H1 (cell line): ENCODE data around the gene ASPG. TPM values are rescaled to one million over a fixed set of nuclear protein-coding genes. Genes with fewer than 3 reads are reported as not detected.

Experiments
- CTCF ChIA-PET: fragments of 300-600 bp; sonication (Branson Sonifier 250); formaldehyde crosslinking; loops from one replicate; lab custom pipeline; 2021; ENCODE audit not compliant: partially characterized antibody; lab: Charles Lee
- POLR2A ChIA-PET: fragments of 300-600 bp; sonication (Branson Sonifier 250); formaldehyde crosslinking; loops from one replicate; lab custom pipeline; 2021; ENCODE audit warnings: inconsistent platforms; ENCODE audit not compliant: partially characterized antibody; lab: Charles Lee
- DNase-seq, 2 experiments: peaks; one replicate each; pipeline versions ENCODE4 v3.0.0 to v3.0.0-alpha.2; 2010 to 2022; ENCODE audit warnings: low spot score in 2 of 2, low read depth in 1 of 2, mixed read lengths in 1 of 2
- FAIRE-seq: peaks from 2 replicates; lab custom pipeline; 2011; peaks lifted over from hg19 to GRCh38; lab: Jason Lieb, UNC
- H2AFZ ChIP-seq: 2 replicates; pipeline ENCODE4 v1.8.1; 2012; ENCODE audit warnings: low read length, inconsistent platforms
- H2AK5ac ChIP-seq: 2 replicates; pipeline ENCODE4 v1.6.1; 2013; ENCODE audit warnings: low read depth, low read length
- H2BK120ac ChIP-seq: replicated peaks from 2 replicates; pipeline ENCODE3; 2013; ENCODE audit warnings: low read depth, low read length, inconsistent platforms
- H2BK12ac ChIP-seq: 2 replicates; pipeline ENCODE4 v1.6.1; 2013; ENCODE audit warnings: low read depth, low read length
- H2BK15ac ChIP-seq: 2 replicates; pipeline ENCODE4 v1.6.1; 2013; ENCODE audit warnings: low read length
- H2BK20ac ChIP-seq: 2 replicates; pipeline ENCODE4 v1.6.1; 2013; ENCODE audit warnings: low read length
- H2BK5ac ChIP-seq: 2 replicates; pipeline ENCODE4 v1.6.1; 2013; ENCODE audit warnings: low read depth, low read length
- H3K14ac ChIP-seq: 2 replicates; pipeline ENCODE4 v1.6.1; 2013; ENCODE audit warnings: inconsistent platforms; ENCODE audit not compliant: insufficient read length
- H3K18ac ChIP-seq: 2 replicates; pipeline ENCODE4 v1.6.1; 2013; ENCODE audit warnings: low read length; ENCODE audit errors: extremely low read depth
- H3K23ac ChIP-seq: 2 replicates; pipeline ENCODE4 v1.6.1; 2013; ENCODE audit warnings: inconsistent platforms; ENCODE audit not compliant: insufficient read length
- H3K23me2 ChIP-seq: 2 replicates; pipeline ENCODE4 v1.6.1; 2013; ENCODE audit warnings: low read depth, low read length
- H3K27ac ChIP-seq: 2 replicates; pipeline ENCODE4 v1.6.1; 2011; ENCODE audit warnings: low read depth, low read length, inconsistent platforms
- H3K27me3 ChIP-seq, 4 experiments: replicated peaks in 1 of 4; 1 replicate in 1 of 4; 2 replicates in 3 of 4; pipeline versions ENCODE4 v1.6.1 to v1.8.1; 2011 to 2013; ENCODE audit warnings: low read length in 3 of 4, mild to moderate bottlenecking in 3 of 4, inconsistent platforms in 2 of 4, mixed read lengths in 2 of 4, moderate library complexity in 1 of 4; ENCODE audit not compliant: control insufficient read depth in 3 of 4, insufficient read depth in 3 of 4; ENCODE audit errors: extremely low read depth in 1 of 4
- H3K36me3 ChIP-seq, 4 experiments: 2 replicates each; pipeline versions ENCODE4 v1.6.1 to v1.8.1; 2011 to 2013; ENCODE audit warnings: mild to moderate bottlenecking in 4 of 4, low read length in 3 of 4, moderate library complexity in 2 of 4, control low read depth in 1 of 4, inconsistent platforms in 1 of 4; ENCODE audit not compliant: insufficient read depth in 4 of 4, control insufficient read depth in 2 of 4
- H3K4ac ChIP-seq: replicated peaks from 2 replicates; pipeline ENCODE3; 2013; ENCODE audit warnings: low read length, low read depth, mixed read lengths, inconsistent platforms; ENCODE audit not compliant: insufficient read length
- H3K4me1 ChIP-seq, 4 experiments: replicated peaks in 1 of 4; 1 replicate in 1 of 4; 2 replicates in 3 of 4; pipeline versions ENCODE4 v1.6.1 to v1.8.1; 2011 to 2013; ENCODE audit warnings: low read length in 3 of 4, inconsistent platforms in 2 of 4, mixed read lengths in 1 of 4; ENCODE audit not compliant: insufficient read depth in 4 of 4, control insufficient read depth in 3 of 4
- H3K4me2 ChIP-seq, 2 experiments: 2 replicates each; pipeline versions ENCODE4 v1.6.1 to v1.8.1; 2011 to 2013; ENCODE audit warnings: low read depth in 2 of 2, low read length in 2 of 2, control low read depth in 1 of 2, inconsistent platforms in 1 of 2, mild to moderate bottlenecking in 1 of 2; ENCODE audit not compliant: insufficient read depth in 1 of 2
- H3K4me3 ChIP-seq, 4 experiments: fragments of 200-600, 300-600 bp in 1 of 4; sonication (generic), shearing (Covaris generic), sonication (Bioruptor Twin) in 1 of 4; 2 replicates each; pipeline versions ENCODE4 v1.5.1 to v1.8.1; 2011 to 2016; ENCODE audit warnings: low read length in 4 of 4, low read depth in 3 of 4, control low read depth in 2 of 4, inconsistent platforms in 2 of 4, mild to moderate bottlenecking in 2 of 4, mixed read lengths in 1 of 4, moderate library complexity in 1 of 4; ENCODE audit not compliant: insufficient read depth in 2 of 4; ENCODE audit errors: extremely low read depth in 1 of 4
- H3K56ac ChIP-seq: replicated peaks from 2 replicates; pipeline ENCODE3; 2013; ENCODE audit warnings: low read depth, mild to moderate bottlenecking, mixed read lengths, low read length, inconsistent platforms; ENCODE audit not compliant: insufficient read length
- H3K79me1 ChIP-seq: 2 replicates; pipeline ENCODE4 v1.6.1; 2013; ENCODE audit warnings: low read depth, low read length, control low read depth
- H3K79me2 ChIP-seq, 2 experiments: 2 replicates each; pipeline versions ENCODE4 v1.6.1 to v1.8.1; 2012 to 2013; ENCODE audit warnings: low read length in 2 of 2, mild to moderate bottlenecking in 2 of 2, inconsistent platforms in 1 of 2; ENCODE audit not compliant: insufficient read depth in 2 of 2, control insufficient read depth in 1 of 2
- H3K9ac ChIP-seq, 4 experiments: replicated peaks in 1 of 4; 1 replicate in 1 of 4; 2 replicates in 3 of 4; pipeline versions ENCODE4 v1.6.1 to v1.8.1; 2011 to 2013; ENCODE audit warnings: low read depth in 3 of 4, low read length in 3 of 4, control low read depth in 2 of 4, mild to moderate bottlenecking in 2 of 4, moderate library complexity in 2 of 4, inconsistent platforms in 1 of 4; ENCODE audit errors: extremely low read depth in 1 of 4
- H3K9me3 ChIP-seq, 2 experiments: 2 replicates each; pipeline versions ENCODE4 v1.6.1 to v1.8.1; 2012 to 2013; ENCODE audit warnings: mild to moderate bottlenecking in 2 of 2, moderate library complexity in 2 of 2, control low read depth in 1 of 2, inconsistent platforms in 1 of 2, low read depth in 1 of 2, low read length in 1 of 2, mixed read lengths in 1 of 2; ENCODE audit not compliant: insufficient read depth in 2 of 2
- H4K20me1 ChIP-seq, 2 experiments: replicated peaks in 1 of 2; 2 replicates each; pipeline versions ENCODE3 to v1.8.1; 2011 to 2013; ENCODE audit warnings: inconsistent platforms in 2 of 2, low read length in 2 of 2, mild to moderate bottlenecking in 1 of 2; ENCODE audit not compliant: insufficient read depth in 2 of 2, control insufficient read depth in 1 of 2
- H4K5ac ChIP-seq: 2 replicates; pipeline ENCODE4 v1.6.1; 2013; ENCODE audit warnings: low read length, low read depth, mixed read lengths, inconsistent platforms; ENCODE audit not compliant: insufficient read length
- H4K8ac ChIP-seq: 2 replicates; pipeline ENCODE4 v1.8.0; 2013; ENCODE audit warnings: mild to moderate bottlenecking, moderate library complexity, low read length, inconsistent platforms; ENCODE audit not compliant: insufficient read depth; ENCODE audit errors: extremely low read depth
- H4K91ac ChIP-seq: replicated peaks from 2 replicates; pipeline ENCODE3; 2013; ENCODE audit warnings: low read length, mixed read lengths, inconsistent platforms; ENCODE audit not compliant: insufficient read length
- CTBP2 ChIP-seq: IDR thresholded peaks from 2 replicates; pipeline ENCODE4 v1.7.0; 2011; ENCODE audit warnings: borderline replicate concordance, mild to moderate bottlenecking, moderate library complexity, mixed read lengths, low read length; ENCODE audit not compliant: insufficient read depth, insufficient read length
- KDM4A ChIP-seq: IDR thresholded peaks from one replicate; pipeline ENCODE4 v1.7.1; 2012; ENCODE audit warnings: low read depth, mild to moderate bottlenecking, moderate library complexity, low read length, inconsistent platforms; ENCODE audit not compliant: severe bottlenecking
- KDM5A ChIP-seq: fragments of 200-600 bp; IDR thresholded peaks from 2 replicates; pipeline ENCODE4 v1.7.1; 2012; ENCODE audit warnings: mild to moderate bottlenecking, low read length, inconsistent platforms, mixed read lengths
- PHF8 ChIP-seq: fragments of 200-600 bp; sonication (generic); conservative IDR thresholded peaks from 2 replicates; pipeline ENCODE4 v1.7.1; 2012; ENCODE audit warnings: low read depth, mild to moderate bottlenecking, inconsistent platforms, low read length, moderate library complexity
- POLR2AphosphoS5 ChIP-seq: IDR thresholded peaks from 2 replicates; pipeline ENCODE4 v1.6.1; 2011; ENCODE audit warnings: low read depth, low read length
- RNF2 ChIP-seq: fragments of 200-900, 300-1000 bp; sonication (generic); IDR thresholded peaks from 2 replicates; pipeline ENCODE4 v1.7.1; 2016; ENCODE audit warnings: borderline replicate concordance, low read depth, mild to moderate bottlenecking, antibody characterized with exemption, low read length; ENCODE audit not compliant: poor library complexity, severe bottlenecking; ENCODE audit errors: missing control alignments
- SIN3A ChIP-seq, 2 experiments: IDR thresholded peaks in 1 of 2; conservative IDR thresholded peaks in 1 of 2; 2 replicates each; pipeline ENCODE4 v1.6.1; 2011 to 2012; ENCODE audit warnings: low read length in 2 of 2, improper control_type of control experiment in 1 of 2, low read depth in 1 of 2, mild to moderate bottlenecking in 1 of 2
- SIX5 ChIP-seq: IDR thresholded peaks from 2 replicates; pipeline ENCODE4 v1.6.1; 2011; ENCODE audit warnings: mild to moderate bottlenecking, low read depth, low read length
- SP2 ChIP-seq: IDR thresholded peaks from 2 replicates; pipeline ENCODE4 v1.6.1; 2012; ENCODE audit warnings: mild to moderate bottlenecking, low read length, inconsistent platforms
- SUZ12 ChIP-seq: fragments of 200-600 bp; sonication (generic); IDR thresholded peaks from 2 replicates; pipeline ENCODE4 v1.6.1; 2012; ENCODE audit warnings: mild to moderate bottlenecking, inconsistent platforms, low read length, moderate library complexity, mixed read lengths
- WGBS, 2 experiments: shearing (Covaris generic) in 1 of 2; methylation state at CpG; one replicate each; pipeline versions ENCODE4 v1.1.6 to v1.1.7; 2013 to 2015; ENCODE audit warnings: low lambda C conversion rate in 2 of 2, mixed read lengths in 2 of 2, inconsistent platforms in 1 of 2, low coverage in 1 of 2, missing lambda C conversion rate in 1 of 2; ENCODE audit not compliant: insufficient replicate concordance in 2 of 2, insufficient coverage in 1 of 2, insufficient read length in 1 of 2; ENCODE audit errors: extremely low coverage in 1 of 2, missing lambda C conversion rate in 1 of 2; 5-methylcytosine and 5-hydroxymethylcytosine counted together
- polyA plus RNA-seq, 7 experiments: library from polyadenylated mRNA; depleted of rRNA in 3 of 7; stranded (reverse) in 5 of 7; unstranded in 2 of 7; fragments of >200 nt in 5 of 7; fragments of 200-250 nt in 2 of 7; gene quantifications; 1 replicate in 5 of 7; 2 replicates in 1 of 7; 4 replicates in 1 of 7; pipeline versions ENCODE4 v1.2.1 to v1.2.3, GENCODE V29; 2011 to 2013; ENCODE audit warnings: missing spikeins in 2 of 7, mixed read lengths in 2 of 7
- total RNA-seq: library from RNA; stranded (reverse); fragmentation: NEBNext Ultra II Directional; extraction: Animal tissue kit (Norgen Biotek cat#: 25700); gene quantifications from 2 replicates; pipeline ENCODE4 v1.2.1, GENCODE V29; 2021

The ASPG gene
- total and polyA plus RNA-seq, 2 of the 8 experiments (the other 6 are each of a cell fraction or from before 2014, with no cell fraction given), result 0.34 to 0.59 TPM

DNA sequence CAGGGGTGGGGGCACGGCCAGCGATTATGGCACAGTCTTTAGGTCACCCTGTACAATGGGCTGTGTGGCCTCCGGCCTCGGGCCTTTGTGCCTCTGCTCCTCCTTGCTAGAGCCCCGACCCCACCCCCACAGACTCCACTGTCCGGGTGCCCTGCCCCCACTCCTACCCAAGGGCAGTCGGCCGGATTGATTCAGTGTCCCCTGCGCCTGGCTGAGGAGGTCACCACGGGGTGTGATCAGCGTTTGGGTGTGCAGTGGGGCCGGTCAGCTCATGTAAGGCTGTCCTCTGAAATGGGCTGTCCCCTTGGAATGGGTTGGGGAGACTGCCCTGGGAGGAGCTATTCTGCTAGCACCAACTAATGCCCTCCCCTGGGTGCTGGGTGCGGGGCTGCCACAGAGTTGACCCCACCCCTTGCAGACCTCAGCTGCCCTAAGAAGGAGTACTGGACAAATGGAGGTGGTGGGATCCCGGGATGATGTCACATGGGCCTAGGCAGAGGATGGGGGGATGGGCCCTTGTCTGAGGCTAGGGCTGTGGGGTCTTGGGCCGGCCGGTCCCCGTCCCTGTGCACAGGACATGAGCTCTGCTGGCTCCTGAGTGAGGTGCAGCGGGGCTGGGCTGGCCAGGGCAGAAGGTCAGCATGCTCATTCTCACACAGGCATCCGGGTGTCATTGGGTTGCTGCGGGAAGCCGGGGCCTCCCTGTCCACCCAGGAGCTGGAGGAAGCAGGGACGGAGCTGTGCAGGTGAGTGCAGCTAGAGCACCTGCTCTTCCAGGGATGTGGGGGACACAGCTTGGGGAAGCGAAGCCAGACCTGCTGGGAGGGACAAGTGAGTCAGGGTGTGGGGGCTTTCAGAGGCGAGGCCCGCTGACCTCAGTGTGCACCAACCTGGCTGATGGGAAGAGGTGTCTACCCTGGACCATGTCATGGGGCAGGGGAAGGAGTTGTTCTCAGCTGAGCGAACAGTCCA lies 23.4 kb downstream of the ASPG start:
- no peak overlapping the region for H3K27ac ChIP-seq
- DNase-seq, result peak in 1 of 2 experiments; percentile 46
- TF ChIP-seq KDM4A (no peak), CTBP2 (no peak), KDM5A (no peak), SIN3A (conservative IDR thresholded peaks at IDR 0.05 in 1 of 2, IDR thresholded peaks at IDR 0.05 in 1 of 2; ENCODE audit: low read depth in 1 of 2, low read length in 2 of 2) (no peak), SUZ12 (no peak), POLR2AphosphoS5 (no peak), RNF2 (no peak), SIX5 (no peak), PHF8 (no peak), SP2 (no peak)

More for the DNA sequence above, 23.4 kb downstream of the ASPG start:
- no peak overlapping the region for H3K56ac ChIP-seq
- H4K8ac ChIP-seq, result peak overlapping the region; percentile 51; the same call in 1 of the 2 replicates
- peaks cover 0 to 4% of the 10 kb centered on the region in 2 experiments for H4K20me1 ChIP-seq
- H4K91ac ChIP-seq, result no peak overlapping the region
- H3K9me3 ChIP-seq, result no peaks in the 10 kb centered on the region
- 77% methylated on average over 21 of the region's 26 CpGs; no CpG with 5 or more reads in 1 of the 2 experiments for WGBS, 2 experiments
- H2BK12ac ChIP-seq, result peak overlapping the region; percentile 50; the same call in 1 of the 2 replicates
- no peaks in the 10 kb centered on the region for H3K79me2 ChIP-seq
- H3K4me3 ChIP-seq, result no peak overlapping the region
- H2BK5ac ChIP-seq, result no peak overlapping the region
- FAIRE-seq, result no peak
- H2AK5ac ChIP-seq, result no peak overlapping the region; the same call in 1 of the 2 replicates
- peaks cover 0 to 14% (median 1%) of the 10 kb centered on the region in 4 experiments; a peak in 5 of 7 replicates for H3K4me1 ChIP-seq
- H3K9ac ChIP-seq, result no peak overlapping the region; a peak in 1 of 7 replicates
- H2BK20ac ChIP-seq, result no peak overlapping the region
- H4K5ac ChIP-seq, result no peak overlapping the region
- H3K4ac ChIP-seq, result no peak overlapping the region
- H3K36me3 ChIP-seq, result no peaks in the 10 kb centered on the region
- H3K14ac ChIP-seq, result no peak overlapping the region
- no peak overlapping the region for H3K4me2 ChIP-seq
- POLR2A ChIA-PET, result interaction anchor here (0.6 kb wide), 1 partner anchor 291 kb away, joined by 3 read pairs; no protein-coding TSS in a partner anchor
- H2BK15ac ChIP-seq, result no peak overlapping the region
- CTCF ChIA-PET, result interaction anchor here (0.8 to 2.2 kb wide), 10 partner anchors 12 to 457 kb away, joined by 3 to 13 read pairs (median 4); no protein-coding TSS in a partner anchor
- H3K18ac ChIP-seq, result peak overlapping the region; percentile 19; the same call in 1 of the 2 replicates
- no peak overlapping the region for H2AFZ ChIP-seq
- no peaks in the 10 kb centered on the region for H3K27me3 ChIP-seq
- H3K23ac ChIP-seq, result no peak overlapping the region
- H3K79me1 ChIP-seq, result no peaks in the 10 kb centered on the region
- no peak overlapping the region for H2BK120ac ChIP-seq
- no peaks in the 10 kb centered on the region for H3K23me2 ChIP-seq
